Fibroblast of lung (primary cell): Measurements from ENCODE around the gene PPP1R26. TPM values are rescaled to one million over a fixed set of nuclear protein-coding genes. Genes with fewer than 3 reads are reported as not detected.

Experiments used
- DNase-seq, 2 donors: peaks; one replicate each; pipeline versions ENCODE4 v3.0.0 to v3.0.0-alpha.2; 2010; ENCODE audit warnings: low read depth in 2 of 2
- H2AFZ ChIP-seq: 2 replicates; pipeline ENCODE4 v1.5.1; 2012; ENCODE audit warnings: low read length, control low read depth, inconsistent platforms
- H3K27ac ChIP-seq: 2 replicates; pipeline ENCODE4 v1.5.1; 2011; ENCODE audit warnings: low read length, control low read depth; ENCODE audit not compliant: insufficient read depth
- H3K27me3 ChIP-seq: 2 replicates; pipeline ENCODE4 v1.5.1; 2011; ENCODE audit warnings: mild to moderate bottlenecking, low read length; ENCODE audit not compliant: control insufficient read depth, insufficient read depth
- H3K36me3 ChIP-seq: 2 replicates; pipeline ENCODE4 v1.5.1; 2011; ENCODE audit warnings: low read length; ENCODE audit not compliant: control insufficient read depth, insufficient read depth
- H3K4me1 ChIP-seq: 2 replicates; pipeline ENCODE4 v1.5.1; 2011; ENCODE audit warnings: low read length; ENCODE audit not compliant: control insufficient read depth, insufficient read depth; ENCODE audit errors: extremely low read depth
- H3K4me2 ChIP-seq: 2 replicates; pipeline ENCODE4 v1.5.1; 2011; ENCODE audit warnings: low read length, control low read depth; ENCODE audit not compliant: insufficient read depth; ENCODE audit errors: extremely low read depth
- H3K4me3 ChIP-seq, 4 experiments: fragments of 200-600 bp in 1 of 4; sonication (generic) in 1 of 4; replicated peaks in 1 of 4; 2 replicates each; pipeline ENCODE4 v1.5.1; 2011 to 2016; ENCODE audit warnings: low read length in 4 of 4, low read depth in 3 of 4, mild to moderate bottlenecking in 3 of 4, control low read depth in 2 of 4, inconsistent platforms in 1 of 4, mixed read lengths in 1 of 4; ENCODE audit not compliant: insufficient read depth in 1 of 4; ENCODE audit errors: control extremely low read depth in 1 of 4
- H3K79me2 ChIP-seq: 2 replicates; pipeline ENCODE4 v1.5.1; 2012; ENCODE audit warnings: mild to moderate bottlenecking, low read length, inconsistent platforms; ENCODE audit not compliant: control insufficient read depth, insufficient read depth
- H3K9ac ChIP-seq: 2 replicates; pipeline ENCODE4 v1.5.1; 2011; ENCODE audit warnings: mild to moderate bottlenecking, low read length, control low read depth; ENCODE audit not compliant: insufficient read depth
- H3K9me3 ChIP-seq: 2 replicates; pipeline ENCODE4 v1.5.1; 2012; ENCODE audit warnings: low read depth, low read length; ENCODE audit not compliant: control insufficient read depth, insufficient read depth
- H4K20me1 ChIP-seq: 2 replicates; pipeline ENCODE4 v1.5.1; 2011; ENCODE audit warnings: low read length; ENCODE audit not compliant: control insufficient read depth, insufficient read depth; ENCODE audit errors: extremely low read depth
- EZH2 ChIP-seq: IDR thresholded peaks from 2 replicates; pipeline ENCODE4 v1.5.1; 2012; ENCODE audit warnings: low read length, control low read depth, mild to moderate bottlenecking; ENCODE audit errors: missing control alignments
- polyA plus RNA-seq, 2 donors: library from polyadenylated mRNA; depleted of rRNA in 1 of 2; stranded (reverse) in 1 of 2; unstranded in 1 of 2; fragments of >200 nt; gene quantifications; 2 replicates each; pipeline ENCODE4 v1.2.1, GENCODE V29; 2011 to 2012; ENCODE audit warnings: missing spikeins in 1 of 2
- total RNA-seq: library from RNA; depleted of rRNA; stranded (reverse); fragments of >200 nt; gene quantifications from 2 replicates; pipeline ENCODE4 v1.2.1, GENCODE V29; 2014
- TF ChIP-seq, protein P1 (sequence below), 2 donors: IDR thresholded peaks in 1 of 2; conservative IDR thresholded peaks in 1 of 2; 1 replicate in 1 of 2; 2 replicates in 1 of 2; pipeline ENCODE4 v1.5.1; 2011 to 2012; ENCODE audit warnings: low read length in 2 of 2, control low read depth in 1 of 2, inconsistent platforms in 1 of 2, low read depth in 1 of 2, mild to moderate bottlenecking in 1 of 2

The PPP1R26 gene
- total and polyA plus RNA-seq, 2 donors (not counting 1 experiment from before 2014, with no cell fraction given), result 2.9 to 8.9 TPM

DNA sequence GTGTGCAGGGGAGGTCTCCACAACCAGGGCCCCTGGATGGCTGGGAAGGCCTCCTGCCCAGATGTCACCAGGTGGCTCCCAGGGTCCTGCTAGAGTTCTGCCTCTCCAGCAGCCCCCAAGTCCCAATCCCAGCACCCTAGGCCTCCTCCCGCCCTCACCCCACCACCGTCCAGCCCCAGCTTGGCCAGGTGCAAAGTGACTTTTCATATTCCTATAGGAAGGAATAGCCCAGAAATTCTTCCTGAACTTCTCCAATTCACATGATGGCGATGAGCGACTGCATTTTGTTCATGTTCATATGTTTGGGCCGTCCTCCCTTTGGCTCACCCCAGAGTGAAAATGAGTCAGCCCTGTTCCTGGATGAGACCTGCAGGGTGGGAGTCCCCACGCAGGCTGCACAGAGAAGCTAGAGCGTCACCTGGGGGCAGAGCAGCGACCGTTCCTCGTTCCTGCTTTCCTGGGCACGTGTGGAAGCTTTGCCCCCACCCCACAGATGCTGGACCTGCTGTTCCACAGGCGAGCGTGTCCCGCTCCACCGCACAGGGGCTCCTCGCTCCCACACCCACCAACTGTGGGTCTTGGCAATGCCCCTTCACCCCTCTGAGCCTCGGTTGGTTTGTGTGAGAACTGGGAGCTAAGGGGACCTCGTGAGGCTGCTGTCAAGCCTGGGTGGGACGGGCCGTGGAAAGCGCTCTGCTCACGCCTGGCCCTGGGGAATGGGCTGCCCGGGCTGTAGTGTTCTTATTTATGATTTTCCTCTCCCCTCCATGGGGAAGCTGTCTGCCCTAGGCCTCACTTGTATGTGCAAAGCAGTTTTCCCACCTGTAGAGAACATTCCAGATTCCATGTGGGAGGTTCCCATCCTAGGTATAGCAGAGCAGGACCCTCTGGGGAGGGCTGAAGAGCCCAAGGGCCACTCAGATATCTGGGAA lies 27.8 kb downstream of the PPP1R26 start:
- H3K4me1 ChIP-seq, result peaks cover 2% of the 10 kb centered on the region
- TF ChIP-seq EZH2, result no peak
- TF ChIP-seq, protein P1, sequence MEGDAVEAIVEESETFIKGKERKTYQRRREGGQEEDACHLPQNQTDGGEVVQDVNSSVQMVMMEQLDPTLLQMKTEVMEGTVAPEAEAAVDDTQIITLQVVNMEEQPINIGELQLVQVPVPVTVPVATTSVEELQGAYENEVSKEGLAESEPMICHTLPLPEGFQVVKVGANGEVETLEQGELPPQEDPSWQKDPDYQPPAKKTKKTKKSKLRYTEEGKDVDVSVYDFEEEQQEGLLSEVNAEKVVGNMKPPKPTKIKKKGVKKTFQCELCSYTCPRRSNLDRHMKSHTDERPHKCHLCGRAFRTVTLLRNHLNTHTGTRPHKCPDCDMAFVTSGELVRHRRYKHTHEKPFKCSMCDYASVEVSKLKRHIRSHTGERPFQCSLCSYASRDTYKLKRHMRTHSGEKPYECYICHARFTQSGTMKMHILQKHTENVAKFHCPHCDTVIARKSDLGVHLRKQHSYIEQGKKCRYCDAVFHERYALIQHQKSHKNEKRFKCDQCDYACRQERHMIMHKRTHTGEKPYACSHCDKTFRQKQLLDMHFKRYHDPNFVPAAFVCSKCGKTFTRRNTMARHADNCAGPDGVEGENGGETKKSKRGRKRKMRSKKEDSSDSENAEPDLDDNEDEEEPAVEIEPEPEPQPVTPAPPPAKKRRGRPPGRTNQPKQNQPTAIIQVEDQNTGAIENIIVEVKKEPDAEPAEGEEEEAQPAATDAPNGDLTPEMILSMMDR (conservative IDR thresholded peaks at IDR 0.05 in 1 of 2, IDR thresholded peaks at IDR 0.05 in 1 of 2; ENCODE audit: low read depth in 1 of 2, low read length in 2 of 2), result no peak
- H3K9ac ChIP-seq, result no peak overlapping the region
- no peaks in the 10 kb centered on the region for H3K27me3 ChIP-seq
- H3K4me2 ChIP-seq, result no peak overlapping the region
- no peak overlapping the region for H2AFZ ChIP-seq
- no peak overlapping the region for H3K27ac ChIP-seq
- no peaks in the 10 kb centered on the region for H3K9me3 ChIP-seq
- H3K79me2 ChIP-seq, result peaks cover under 1% of the 10 kb centered on the region
- H3K36me3 ChIP-seq, result peaks cover 17% of the 10 kb centered on the region
- no peak overlapping the region for H3K4me3 ChIP-seq
- H4K20me1 ChIP-seq, result no peaks in the 10 kb centered on the region
- no peak for DNase-seq

DNA sequence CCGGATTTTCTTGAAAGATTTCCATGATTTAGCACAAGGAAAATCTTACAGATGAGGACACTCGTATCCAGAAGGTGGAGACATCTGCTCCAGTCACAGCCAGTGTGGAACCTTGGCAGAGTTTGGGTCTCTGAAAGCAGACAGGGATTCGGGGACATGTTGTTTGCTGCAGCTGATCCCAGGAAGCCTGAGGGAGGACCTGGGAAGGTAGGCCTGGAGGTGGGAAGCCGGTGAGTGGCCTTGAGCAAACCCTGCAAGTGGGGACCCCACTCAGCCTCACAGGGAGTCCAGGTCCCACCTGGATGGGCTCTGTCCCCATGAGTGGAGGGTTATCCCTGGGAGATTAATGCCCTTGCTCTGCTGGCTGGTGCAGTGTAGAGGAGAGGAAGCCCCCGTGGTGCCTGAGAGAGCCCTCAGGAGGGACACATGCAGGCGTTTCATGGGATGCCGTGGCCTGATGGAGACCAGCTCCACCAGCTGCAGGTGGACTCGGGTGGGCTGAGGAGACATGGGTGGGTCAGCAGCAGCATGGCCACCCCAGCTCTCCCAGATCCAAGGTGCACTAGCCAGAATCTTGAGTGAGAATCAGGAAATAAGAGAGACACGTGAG lies 28.7 kb downstream of the PPP1R26 start:
- no peaks in the 10 kb centered on the region for H3K79me2 ChIP-seq
- no peak overlapping the region for H3K27ac ChIP-seq
- H3K9me3 ChIP-seq, result no peaks in the 10 kb centered on the region
- H3K27me3 ChIP-seq, result no peaks in the 10 kb centered on the region
- no peaks in the 10 kb centered on the region for H4K20me1 ChIP-seq
- no peak overlapping the region for H3K4me2 ChIP-seq
- H3K4me1 ChIP-seq, result peaks cover 2% of the 10 kb centered on the region
- H2AFZ ChIP-seq, result no peak overlapping the region
- H3K4me3 ChIP-seq, result no peak overlapping the region
- H3K9ac ChIP-seq, result no peak overlapping the region
- TF ChIP-seq, protein P1 (conservative IDR thresholded peaks at IDR 0.05 in 1 of 2, IDR thresholded peaks at IDR 0.05 in 1 of 2; ENCODE audit: low read depth in 1 of 2, low read length in 2 of 2), result no peak
- no peak for TF ChIP-seq EZH2
- H3K36me3 ChIP-seq, result peaks cover 17% of the 10 kb centered on the region
- no peak for DNase-seq

DNA sequence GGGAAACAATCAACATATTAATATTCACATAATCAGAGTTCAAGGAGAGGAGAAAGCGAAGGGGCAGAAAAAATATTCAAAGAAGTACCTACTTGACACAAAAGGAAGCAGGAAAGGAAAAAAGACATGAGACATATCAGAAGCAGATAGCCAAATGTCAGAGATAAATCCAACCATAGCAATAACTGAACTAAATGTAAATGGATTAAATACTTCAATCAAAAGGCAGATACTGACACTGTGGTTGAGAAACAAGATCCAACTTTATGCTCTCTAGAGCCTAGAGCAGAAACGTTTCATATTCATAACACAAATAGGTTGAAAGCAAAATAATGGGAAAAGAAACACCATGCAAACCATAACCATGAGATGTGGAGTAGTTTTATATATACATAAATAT lies 29.9 kb downstream of the PPP1R26 start:
- TF ChIP-seq, protein P1 (conservative IDR thresholded peaks at IDR 0.05 in 1 of 2, IDR thresholded peaks at IDR 0.05 in 1 of 2; ENCODE audit: low read depth in 1 of 2, low read length in 2 of 2), result no peak
- TF ChIP-seq EZH2, result no peak
- Histone ChIP-seq H3K9ac (no peak overlapping the region), H3K4me2 (no peak overlapping the region), H3K4me1 (peaks cover 2% of the 10 kb centered on the region), H2AFZ (no peak overlapping the region), H3K79me2 (no peaks in the 10 kb centered on the region), H3K27me3 (no peaks in the 10 kb centered on the region), H3K36me3 (peaks cover 8% of the 10 kb centered on the region), H4K20me1 (no peaks in the 10 kb centered on the region), H3K27ac (no peak overlapping the region), H3K4me3 (no peak overlapping the region), H3K9me3 (no peaks in the 10 kb centered on the region)
- no peak for DNase-seq
